Upper lobe of left lung (tissue), 4 donors: ENCODE measurements around the gene C4orf36.

ENCODE experiments used
- POLR2A ChIP-seq, 4 donors: fragments of 450-650 bp; IDR thresholded peaks; one replicate each; pipeline ENCODE4 v1.5.1; 2016 to 2017; ENCODE audit warnings: antibody characterized with exemption in 4 of 4, mild to moderate bottlenecking in 2 of 4
- POLR2AphosphoS5 ChIP-seq, 2 donors: sonication (generic); formaldehyde crosslinking; IDR thresholded peaks; one replicate each; pipeline ENCODE4 v1.5.1; 2017; ENCODE audit warnings: antibody characterized with exemption in 2 of 2
- TF ChIP-seq, protein P1 (sequence below), 6 experiments: fragments of 450-650 bp in 4 of 6; fragments of 200-600 bp in 2 of 6; sonication (generic) in 2 of 6; IDR thresholded peaks; one replicate each; pipeline ENCODE4 v1.5.1; 2016 to 2019; ENCODE audit warnings: antibody characterized with exemption in 6 of 6

DNA sequence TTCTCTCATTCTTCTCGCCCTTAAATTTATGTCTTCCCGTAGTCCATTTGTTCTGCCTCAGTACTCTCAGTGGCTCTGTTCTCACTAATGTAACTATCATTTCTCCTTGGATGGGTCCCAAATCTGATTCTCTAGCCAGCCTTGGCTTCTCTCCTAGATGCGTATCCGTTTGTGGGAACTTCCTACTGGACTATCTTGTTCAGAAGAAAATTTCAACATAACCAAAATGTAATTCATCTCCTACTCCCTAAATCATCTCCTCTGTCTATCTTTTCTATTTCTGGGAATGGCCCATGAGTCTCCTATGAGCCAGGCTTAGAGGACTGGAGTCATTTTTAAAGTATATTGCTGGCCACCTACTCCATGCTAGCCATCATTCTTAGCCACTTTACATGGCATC is 4.4 kb upstream of the C4orf36 start:
- TF ChIP-seq, protein P1, sequence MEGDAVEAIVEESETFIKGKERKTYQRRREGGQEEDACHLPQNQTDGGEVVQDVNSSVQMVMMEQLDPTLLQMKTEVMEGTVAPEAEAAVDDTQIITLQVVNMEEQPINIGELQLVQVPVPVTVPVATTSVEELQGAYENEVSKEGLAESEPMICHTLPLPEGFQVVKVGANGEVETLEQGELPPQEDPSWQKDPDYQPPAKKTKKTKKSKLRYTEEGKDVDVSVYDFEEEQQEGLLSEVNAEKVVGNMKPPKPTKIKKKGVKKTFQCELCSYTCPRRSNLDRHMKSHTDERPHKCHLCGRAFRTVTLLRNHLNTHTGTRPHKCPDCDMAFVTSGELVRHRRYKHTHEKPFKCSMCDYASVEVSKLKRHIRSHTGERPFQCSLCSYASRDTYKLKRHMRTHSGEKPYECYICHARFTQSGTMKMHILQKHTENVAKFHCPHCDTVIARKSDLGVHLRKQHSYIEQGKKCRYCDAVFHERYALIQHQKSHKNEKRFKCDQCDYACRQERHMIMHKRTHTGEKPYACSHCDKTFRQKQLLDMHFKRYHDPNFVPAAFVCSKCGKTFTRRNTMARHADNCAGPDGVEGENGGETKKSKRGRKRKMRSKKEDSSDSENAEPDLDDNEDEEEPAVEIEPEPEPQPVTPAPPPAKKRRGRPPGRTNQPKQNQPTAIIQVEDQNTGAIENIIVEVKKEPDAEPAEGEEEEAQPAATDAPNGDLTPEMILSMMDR (IDR thresholded peaks at IDR 0.05): no peak
- TF ChIP-seq POLR2A (IDR thresholded peaks at IDR 0.05): no peak
- TF ChIP-seq POLR2AphosphoS5 (IDR thresholded peaks at IDR 0.05): no peak
